CD4-positive, alpha-beta T cell treated with Interleukin-6 for 4 hours (primary cell): ENCODE measurements around the gene TEAD3.
A peak's percentile ranks its signal among the peaks of the same experiment; 100 is the strongest.

Source experiments
- DNase-seq: peaks from one replicate; pipeline ENCODE4 v3.0.0-alpha.2; 2020; ENCODE audit warnings: mixed read lengths

The TEAD3 gene

GRCh38 chr6:35512006-35512405 is 15.1 kb upstream of the TEAD3 start:
- DNase-seq: no peak

GRCh38 chr6:35511562-35511941 is 14.7 kb upstream of the TEAD3 start:
- no peak for DNase-seq

- DNase-seq: no peak
These were observed 14.2 kb upstream of the TEAD3 start for GRCh38 chr6:35510916-35511561.

- no peak for DNase-seq
These were observed 11.7 kb upstream of the TEAD3 start for GRCh38 chr6:35508542-35508941.

- DNase-seq: no peak
These were observed 11.1 kb upstream of the TEAD3 start for GRCh38 chr6:35508027-35508426.

- DNase-seq: no peak
These were observed 10.3 kb upstream of the TEAD3 start for GRCh38 chr6:35507221-35507620.

GRCh38 chr6:35506536-35506935 is 9.7 kb upstream of the TEAD3 start:
- DNase-seq: no peak

GRCh38 chr6:35505999-35506412 is 9.1 kb upstream of the TEAD3 start:
- no peak for DNase-seq

- DNase-seq: no peak
These were observed 6.7 kb upstream of the TEAD3 start for GRCh38 chr6:35503534-35503933.

GRCh38 chr6:35501784-35502183 is 4.9 kb upstream of the TEAD3 start:
- no peak for DNase-seq

- no peak for DNase-seq
These were observed 3.9 kb upstream of the TEAD3 start for GRCh38 chr6:35500782-35501181.

GRCh38 chr6:35499372-35499771 is 2.5 kb upstream of the TEAD3 start:
- no peak for DNase-seq

GRCh38 chr6:35498422-35499067 is 1.7 kb upstream of the TEAD3 start:
- DNase-seq: no peak

GRCh38 chr6:35497571-35498421 is 917 bp upstream of the TEAD3 start:
- peak; percentile 58 for DNase-seq

- DNase-seq: no peak
These were observed 641 bp downstream of the TEAD3 start for GRCh38 chr6:35496036-35496840.

- no peak for DNase-seq
These were observed 1.4 kb downstream of the TEAD3 start for GRCh38 chr6:35495258-35496035.

GRCh38 chr6:35494161-35494563 is 2.7 kb downstream of the TEAD3 start:
- no peak for DNase-seq

- DNase-seq: no peak
These were observed 3.4 kb downstream of the TEAD3 start for GRCh38 chr6:35493307-35493983.

- DNase-seq: no peak
These were observed 4.0 kb downstream of the TEAD3 start for GRCh38 chr6:35492974-35493284.

GRCh38 chr6:35492258-35492973 is 4.5 kb downstream of the TEAD3 start:
- no peak for DNase-seq
